Keratinocyte (primary cell): ENCODE results near the gene AOPEP. TPM values are rescaled to one million over a fixed set of nuclear protein-coding genes. Genes with fewer than 3 reads are reported as not detected.

Source experiments
- DNase-seq: peaks from one replicate; pipeline ENCODE4 v3.0.0-alpha.2; 2011; ENCODE audit warnings: low read depth, missing footprints, low spot score
- FAIRE-seq: peaks from 2 replicates; lab custom pipeline; 2011; peaks lifted over from hg19 to GRCh38; lab: Jason Lieb, UNC
- H2AFZ ChIP-seq: 2 replicates; pipeline ENCODE4 v1.6.0; 2012; ENCODE audit warnings: low read length, control low read depth, inconsistent platforms; ENCODE audit not compliant: control insufficient read depth
- H3K27ac ChIP-seq: 2 replicates; pipeline ENCODE4 v1.5.1; 2011; ENCODE audit warnings: low read length; ENCODE audit not compliant: control insufficient read depth, insufficient read depth
- H3K27me3 ChIP-seq: 3 replicates; pipeline ENCODE4 v1.6.0; 2011; ENCODE audit warnings: low read length; ENCODE audit not compliant: control insufficient read depth, insufficient read depth; ENCODE audit errors: extremely low read depth
- H3K36me3 ChIP-seq, 2 experiments: 2 replicates in 1 of 2; 3 replicates in 1 of 2; pipeline ENCODE4 v1.5.1; 2011; ENCODE audit warnings: low read length in 2 of 2, mild to moderate bottlenecking in 1 of 2; ENCODE audit not compliant: control insufficient read depth in 2 of 2, insufficient read depth in 2 of 2; ENCODE audit errors: extremely low read depth in 1 of 2
- H3K4me1 ChIP-seq: 3 replicates; pipeline ENCODE4 v1.5.1; 2011; ENCODE audit warnings: low read length; ENCODE audit not compliant: control insufficient read depth, insufficient read depth; ENCODE audit errors: extremely low read depth
- H3K4me2 ChIP-seq: 3 replicates; pipeline ENCODE4 v1.6.0; 2011; ENCODE audit warnings: low read depth, low read length; ENCODE audit not compliant: control insufficient read depth, insufficient read depth; ENCODE audit errors: extremely low read depth
- H3K4me3 ChIP-seq, 3 experiments: fragments of 200-600 bp in 1 of 3; sonication (generic) in 1 of 3; 2 replicates in 2 of 3; 3 replicates in 1 of 3; pipeline ENCODE4 v1.5.1; 2011 to 2016; ENCODE audit warnings: low read length in 3 of 3, mild to moderate bottlenecking in 3 of 3, control low read depth in 2 of 3, inconsistent platforms in 1 of 3, low read depth in 1 of 3, mixed read lengths in 1 of 3, mixed run types in 1 of 3, moderate library complexity in 1 of 3; ENCODE audit not compliant: control insufficient read depth in 2 of 3, insufficient read depth in 2 of 3; ENCODE audit errors: extremely low read depth in 1 of 3
- H3K79me2 ChIP-seq: 2 replicates; pipeline ENCODE4 v1.6.0; 2012; ENCODE audit warnings: low read length; ENCODE audit not compliant: control insufficient read depth, insufficient read depth
- H3K9ac ChIP-seq: 3 replicates; pipeline ENCODE4 v1.6.0; 2011; ENCODE audit warnings: low read length; ENCODE audit not compliant: control insufficient read depth, insufficient read depth; ENCODE audit errors: extremely low read depth
- H3K9me1 ChIP-seq: 3 replicates; pipeline ENCODE4 v1.6.0; 2011; ENCODE audit warnings: low read length; ENCODE audit not compliant: control insufficient read depth, insufficient read depth; ENCODE audit errors: extremely low read depth
- H3K9me3 ChIP-seq: 2 replicates; pipeline ENCODE4 v1.5.1; 2012; ENCODE audit warnings: low read depth, low read length; ENCODE audit not compliant: control insufficient read depth
- H4K20me1 ChIP-seq: 3 replicates; pipeline ENCODE4 v1.6.0; 2011; ENCODE audit warnings: low read length; ENCODE audit not compliant: control insufficient read depth, insufficient read depth; ENCODE audit errors: extremely low read depth
- CTCF ChIP-seq, 3 experiments: IDR thresholded peaks in 1 of 3; conservative IDR thresholded peaks in 1 of 3; optimal IDR thresholded peaks in 1 of 3; 2 replicates in 2 of 3; 3 replicates in 1 of 3; pipeline versions ENCODE3 to v1.5.1; 2011; ENCODE audit warnings: low read length in 3 of 3, mild to moderate bottlenecking in 3 of 3, moderate library complexity in 2 of 3, control low read depth in 1 of 3, inconsistent platforms in 1 of 3; ENCODE audit not compliant: insufficient read depth in 2 of 3; ENCODE audit errors: extremely low read depth in 1 of 3
- EZH2 ChIP-seq: IDR thresholded peaks from one replicate; pipeline ENCODE4 v1.6.1; 2012; ENCODE audit warnings: inconsistent platforms, mild to moderate bottlenecking, low read length, moderate library complexity
- dilution Hi-C: fragments of 300-500 bp; cut with MboI; formaldehyde crosslinking; loops from one replicate; pipeline ENCODE4 v1.7.0; 2020; ENCODE audit warnings: low sequenced_read_pairs; ENCODE audit not compliant: extremely low pct_ligation_motif_present
- polyA plus RNA-seq, 5 experiments: library from polyadenylated mRNA; depleted of rRNA in 3 of 5; stranded (reverse) in 3 of 5; stranded (forward) in 1 of 5; unstranded in 1 of 5; fragments of >200 nt; gene quantifications; 1 replicate in 1 of 5; 2 replicates in 3 of 5; 3 replicates in 1 of 5; pipeline versions ENCODE4 v1.2.1 to v1.2.3, GENCODE V29; 2011 to 2012; ENCODE audit warnings: missing spikeins in 2 of 5, low read depth in 1 of 5, low replicate concordance in 1 of 5

Gene AOPEP
- polyA plus RNA-seq, 1 donor (not counting 4 experiments of a cell fraction or from before 2014, with no cell fraction given) = 27.0 TPM

GRCh38 chr9:94817291-94818177, 91.0 kb downstream of the AOPEP start:
- no peak overlapping the region for H2AFZ ChIP-seq
- H3K4me1 ChIP-seq = peaks cover 28% of the 10 kb centered on the region
- no peaks in the 10 kb centered on the region for H3K9me1 ChIP-seq
- peaks cover 0 to 3% of the 10 kb centered on the region in 2 experiments for H3K36me3 ChIP-seq
- dilution Hi-C loops = no loop called here
- H3K4me3 ChIP-seq = no peak overlapping the region
- H3K4me2 ChIP-seq = peak overlapping the region; percentile 72
- H4K20me1 ChIP-seq = no peaks in the 10 kb centered on the region
- no peaks in the 10 kb centered on the region for H3K9me3 ChIP-seq
- H3K79me2 ChIP-seq = no peaks in the 10 kb centered on the region
- peak overlapping the region; percentile 59 for H3K27ac ChIP-seq
- TF ChIP-seq CTCF (optimal IDR thresholded peaks at IDR 0.05 in 1 of 3, IDR thresholded peaks at IDR 0.05 in 1 of 3, conservative IDR thresholded peaks at IDR 0.05 in 1 of 3; ENCODE audit: extremely low read depth in 1 of 3, insufficient read depth in 2 of 3, low read length in 3 of 3) = no peak
- H3K27me3 ChIP-seq = no peaks in the 10 kb centered on the region
- no peak for DNase-seq
- FAIRE-seq = peak; percentile 57
- peak overlapping the region; percentile 3 for H3K9ac ChIP-seq

- DNase-seq (no peak), FAIRE-seq (peak; percentile 57)
- Histone ChIP-seq H3K9me1 (no peaks in the 10 kb centered on the region), H3K4me3 (no peak overlapping the region), H3K79me2 (no peaks in the 10 kb centered on the region), H3K27me3 (no peaks in the 10 kb centered on the region), H3K27ac (peak overlapping the region; percentile 59), H3K4me1 (peaks cover 26% of the 10 kb centered on the region), H4K20me1 (no peaks in the 10 kb centered on the region), H2AFZ (no peak overlapping the region), H3K4me2 (peak overlapping the region; percentile 72), H3K9me3 (no peaks in the 10 kb centered on the region), H3K36me3 (peaks cover 0 to 3% of the 10 kb centered on the region in 2 experiments), H3K9ac (peak overlapping the region; percentile 24)
- TF ChIP-seq EZH2 (no peak), CTCF (optimal IDR thresholded peaks at IDR 0.05 in 1 of 3, IDR thresholded peaks at IDR 0.05 in 1 of 3, conservative IDR thresholded peaks at IDR 0.05 in 1 of 3; ENCODE audit: extremely low read depth in 1 of 3, insufficient read depth in 2 of 3, low read length in 3 of 3) (no peak)
- dilution Hi-C loops = no loop called here
These were observed 91.7 kb downstream of the AOPEP start for GRCh38 chr9:94818178-94818541.
